ENCODE data around the gene RAB11FIP4. TPM values are rescaled to one million over a fixed set of nuclear protein-coding genes. Genes with fewer than 3 reads are reported as not detected.
A peak's percentile ranks its signal among the peaks of the same experiment; 100 is the strongest.

RAB11FIP4 gene
- total and polyA plus RNA-seq, 2 donors, result 5.3 to 9.2 TPM

DNA sequence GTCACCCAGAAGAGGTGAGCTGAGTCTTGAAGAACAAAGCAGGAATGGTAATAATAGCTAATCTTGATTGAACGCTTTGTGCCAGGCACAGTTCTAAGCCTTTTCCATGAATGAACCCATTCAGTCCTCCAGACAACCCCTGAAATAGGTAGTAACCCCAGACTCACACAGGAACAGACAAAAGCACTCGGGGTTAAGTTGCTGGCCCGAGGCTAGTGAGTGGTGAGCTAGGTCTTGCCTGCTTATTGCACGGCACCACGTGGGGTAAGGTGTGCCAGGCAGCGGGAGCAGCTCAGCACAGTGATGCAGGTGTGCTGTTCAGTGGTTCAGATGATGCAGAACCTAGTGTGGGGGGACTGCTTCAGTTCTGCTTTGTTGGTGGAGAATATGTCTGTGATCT is 181.6 kb downstream of the RAB11FIP4 start:
- no peaks in the 10 kb centered on the region for H3K4me1 ChIP-seq (ENCODE audit: control insufficient read depth in 2 of 2, insufficient read depth in 2 of 2, low read length in 2 of 2)
- no peak for DNase-seq (ENCODE audit: low read depth in 6 of 9, low spot score in 9 of 9)
- H3K27ac ChIP-seq (ENCODE audit: low read depth in 1 of 2, low read length in 1 of 2), result no peak overlapping the region
- H3K27me3 ChIP-seq (ENCODE audit: control insufficient read depth in 2 of 2, insufficient read depth in 1 of 2, low read length in 1 of 2), result no peaks in the 10 kb centered on the region
- no peaks in the 10 kb centered on the region for H3K36me3 ChIP-seq (ENCODE audit: control insufficient read depth in 2 of 2, insufficient read depth in 2 of 2, low read length in 1 of 2)
- H3K4me3 ChIP-seq (ENCODE audit: low read length in 2 of 2), result no peak overlapping the region
- no peaks in the 10 kb centered on the region for H3K9me3 ChIP-seq (ENCODE audit: control insufficient read depth in 2 of 2, insufficient read depth in 1 of 2, low read length in 1 of 2)
- 96% methylated on average over 6 of the region's 6 CpGs for WGBS

DNA sequence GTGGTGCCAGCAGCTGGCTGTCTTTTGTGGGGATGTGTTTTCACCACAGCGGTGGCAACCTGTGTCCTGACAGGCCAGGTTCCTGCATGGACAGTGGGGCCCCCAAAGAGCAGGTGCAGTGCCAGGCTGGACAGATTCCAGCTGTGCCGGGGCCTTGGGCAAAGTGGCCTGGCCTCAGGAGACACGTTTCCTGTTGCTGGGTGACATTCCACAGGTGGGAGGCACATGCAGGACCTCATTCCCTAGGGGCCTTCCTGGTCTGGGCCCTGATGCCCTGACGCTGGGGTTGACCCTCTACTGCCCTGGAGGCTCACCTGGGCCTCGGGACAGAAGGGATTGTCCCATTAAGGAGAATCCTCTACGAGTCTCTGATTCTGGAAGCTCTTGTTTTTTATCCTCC is 182.4 kb downstream of the RAB11FIP4 start:
- WGBS, result 96% methylated on average over 6 of the region's 6 CpGs

GRCh38 chr17:31574458-31574857 is 183.0 kb downstream of the RAB11FIP4 start:
- no peak for DNase-seq (ENCODE audit: low read depth in 6 of 9, low spot score in 9 of 9)
- H3K36me3 ChIP-seq (ENCODE audit: control insufficient read depth in 2 of 2, insufficient read depth in 2 of 2, low read length in 1 of 2), result no peaks in the 10 kb centered on the region
- no peaks in the 10 kb centered on the region for H3K9me3 ChIP-seq (ENCODE audit: control insufficient read depth in 2 of 2, insufficient read depth in 1 of 2, low read length in 1 of 2)
- WGBS, result 98% methylated on average over 10 of the region's 10 CpGs
- H3K4me3 ChIP-seq (ENCODE audit: low read length in 2 of 2), result no peak overlapping the region
- no peaks in the 10 kb centered on the region for H3K27me3 ChIP-seq (ENCODE audit: control insufficient read depth in 2 of 2, insufficient read depth in 1 of 2, low read length in 1 of 2)
- no peak overlapping the region for H3K27ac ChIP-seq (ENCODE audit: low read depth in 1 of 2, low read length in 1 of 2)
- no peaks in the 10 kb centered on the region for H3K4me1 ChIP-seq (ENCODE audit: control insufficient read depth in 2 of 2, insufficient read depth in 2 of 2, low read length in 2 of 2)

More for the DNA sequence above, 182.4 kb downstream of the RAB11FIP4 start:
- no peaks in the 10 kb centered on the region for H3K36me3 ChIP-seq (ENCODE audit: control insufficient read depth in 2 of 2, insufficient read depth in 2 of 2, low read length in 1 of 2)
- H3K27me3 ChIP-seq (ENCODE audit: control insufficient read depth in 2 of 2, insufficient read depth in 1 of 2, low read length in 1 of 2), result no peaks in the 10 kb centered on the region
- no peaks in the 10 kb centered on the region for H3K4me1 ChIP-seq (ENCODE audit: control insufficient read depth in 2 of 2, insufficient read depth in 2 of 2, low read length in 2 of 2)
- no peak for DNase-seq (ENCODE audit: low read depth in 6 of 9, low spot score in 9 of 9)
- no peak overlapping the region for H3K4me3 ChIP-seq (ENCODE audit: low read length in 2 of 2)
- H3K9me3 ChIP-seq (ENCODE audit: control insufficient read depth in 2 of 2, insufficient read depth in 1 of 2, low read length in 1 of 2), result no peaks in the 10 kb centered on the region
- no peak overlapping the region for H3K27ac ChIP-seq (ENCODE audit: low read depth in 1 of 2, low read length in 1 of 2)

- 95% methylated on average over 13 of the region's 13 CpGs for whole genome bisulfite sequencing
- DNase-seq (ENCODE audit: low read depth in 6 of 9, low spot score in 9 of 9), result no peak
- no peaks in the 10 kb centered on the region for H3K4me1 ChIP-seq (ENCODE audit: control insufficient read depth in 2 of 2, insufficient read depth in 2 of 2, low read length in 2 of 2)
These were observed 183.6 kb downstream of the RAB11FIP4 start for GRCh38 chr17:31575043-31575442.

DNA sequence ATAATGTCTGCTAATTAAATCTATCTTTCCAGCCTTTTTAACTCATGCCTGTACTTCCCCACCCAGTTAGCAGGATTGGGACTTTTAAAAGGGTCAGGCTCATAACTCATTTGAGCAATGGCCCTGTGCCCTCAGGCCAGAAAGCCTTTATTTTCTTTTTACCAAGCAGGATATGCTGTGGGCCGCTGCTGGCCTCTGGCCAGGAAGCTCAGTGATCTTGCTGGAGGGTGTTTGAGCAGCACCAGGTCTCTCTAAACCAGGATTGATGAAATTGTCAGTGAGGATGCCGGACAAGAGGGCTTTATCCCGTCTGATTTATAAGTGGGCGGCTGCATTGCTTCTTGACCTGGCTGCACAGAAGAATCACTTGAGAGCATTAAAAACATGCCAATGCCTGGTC is 187.8 kb downstream of the RAB11FIP4 start:
- H3K27ac ChIP-seq (ENCODE audit: low read depth in 1 of 2, low read length in 1 of 2), result no peak overlapping the region
- H3K36me3 ChIP-seq (ENCODE audit: control insufficient read depth in 2 of 2, insufficient read depth in 2 of 2, low read length in 1 of 2), result no peaks in the 10 kb centered on the region
- peaks cover 0 to 9% of the 10 kb centered on the region in 2 donors for H3K4me1 ChIP-seq (ENCODE audit: control insufficient read depth in 2 of 2, insufficient read depth in 2 of 2, low read length in 2 of 2)
- DNase-seq (ENCODE audit: low read depth in 6 of 9, low spot score in 9 of 9), result no peak
- WGBS, result 85% methylated on average over 4 of the region's 4 CpGs
- H3K27me3 ChIP-seq (ENCODE audit: control insufficient read depth in 2 of 2, insufficient read depth in 1 of 2, low read length in 1 of 2), result no peaks in the 10 kb centered on the region
- no peak overlapping the region for H3K4me3 ChIP-seq (ENCODE audit: low read length in 2 of 2)
- no peaks in the 10 kb centered on the region for H3K9me3 ChIP-seq (ENCODE audit: control insufficient read depth in 2 of 2, insufficient read depth in 1 of 2, low read length in 1 of 2)

More at GRCh38 chr17:31575043-31575442, 183.6 kb downstream of the RAB11FIP4 start:
- Histone ChIP-seq H3K27ac (ENCODE audit: low read depth in 1 of 2, low read length in 1 of 2) (no peak overlapping the region), H3K36me3 (ENCODE audit: control insufficient read depth in 2 of 2, insufficient read depth in 2 of 2, low read length in 1 of 2) (no peaks in the 10 kb centered on the region), H3K4me3 (ENCODE audit: low read length in 2 of 2) (no peak overlapping the region), H3K27me3 (ENCODE audit: control insufficient read depth in 2 of 2, insufficient read depth in 1 of 2, low read length in 1 of 2) (no peaks in the 10 kb centered on the region), H3K9me3 (ENCODE audit: control insufficient read depth in 2 of 2, insufficient read depth in 1 of 2, low read length in 1 of 2) (no peaks in the 10 kb centered on the region)

DNA sequence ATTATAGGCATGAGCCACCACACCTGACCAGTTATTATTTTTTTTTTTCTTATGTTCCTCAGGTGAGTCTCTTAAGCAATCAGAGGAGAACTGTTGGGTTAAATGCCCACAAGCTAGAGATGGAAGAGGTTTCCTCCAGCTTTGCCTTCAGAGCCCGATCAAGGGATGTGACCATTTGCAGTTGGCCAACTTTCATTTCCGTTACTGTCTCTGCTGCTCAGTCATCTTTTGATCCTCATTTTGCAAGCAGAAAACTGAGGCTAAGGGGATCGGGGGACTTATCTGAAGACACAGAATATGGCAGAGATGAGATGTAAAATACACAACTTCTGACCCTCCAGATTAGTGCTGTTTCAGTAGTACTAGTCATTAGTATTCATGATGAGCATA is 188.8 kb downstream of the RAB11FIP4 start:
- no peaks in the 10 kb centered on the region for H3K9me3 ChIP-seq (ENCODE audit: control insufficient read depth in 2 of 2, insufficient read depth in 1 of 2, low read length in 1 of 2)
- no peak overlapping the region for H3K27ac ChIP-seq (ENCODE audit: low read depth in 1 of 2, low read length in 1 of 2)
- no peak for DNase-seq (ENCODE audit: low read depth in 6 of 9, low spot score in 9 of 9)
- no peaks in the 10 kb centered on the region for H3K36me3 ChIP-seq (ENCODE audit: control insufficient read depth in 2 of 2, insufficient read depth in 2 of 2, low read length in 1 of 2)
- 93% methylated on average over 3 of the region's 3 CpGs for WGBS
- no peaks in the 10 kb centered on the region for H3K27me3 ChIP-seq (ENCODE audit: control insufficient read depth in 2 of 2, insufficient read depth in 1 of 2, low read length in 1 of 2)
- H3K4me1 ChIP-seq (ENCODE audit: control insufficient read depth in 2 of 2, insufficient read depth in 2 of 2, low read length in 2 of 2), result peaks cover 0 to 9% of the 10 kb centered on the region in 2 donors
- H3K4me3 ChIP-seq (ENCODE audit: low read length in 2 of 2), result no peak overlapping the region

- Histone ChIP-seq H3K36me3 (ENCODE audit: control insufficient read depth in 2 of 2, insufficient read depth in 2 of 2, low read length in 1 of 2) (no peaks in the 10 kb centered on the region), H3K4me1 (ENCODE audit: control insufficient read depth in 2 of 2, insufficient read depth in 2 of 2, low read length in 2 of 2) (peaks cover 0 to 9% of the 10 kb centered on the region in 2 donors), H3K9me3 (ENCODE audit: control insufficient read depth in 2 of 2, insufficient read depth in 1 of 2, low read length in 1 of 2) (no peaks in the 10 kb centered on the region), H3K4me3 (ENCODE audit: low read length in 2 of 2) (no peak overlapping the region), H3K27me3 (ENCODE audit: control insufficient read depth in 2 of 2, insufficient read depth in 1 of 2, low read length in 1 of 2) (no peaks in the 10 kb centered on the region), H3K27ac (ENCODE audit: low read depth in 1 of 2, low read length in 1 of 2) (peak overlapping the region in 1 of 2 donors; percentile 64)
- 72% methylated on average over 16 of the region's 16 CpGs for WGBS
- DNase-seq (ENCODE audit: low read depth in 6 of 9, low spot score in 9 of 9), result no peak
These were observed 189.4 kb downstream of the RAB11FIP4 start for GRCh38 chr17:31580706-31581490.

GRCh38 chr17:31581491-31581890 is 190.0 kb downstream of the RAB11FIP4 start:
- H3K4me1 ChIP-seq (ENCODE audit: control insufficient read depth in 2 of 2, insufficient read depth in 2 of 2, low read length in 2 of 2), result peaks cover 0 to 9% of the 10 kb centered on the region in 2 donors
- H3K36me3 ChIP-seq (ENCODE audit: control insufficient read depth in 2 of 2, insufficient read depth in 2 of 2, low read length in 1 of 2), result no peaks in the 10 kb centered on the region
- H3K9me3 ChIP-seq (ENCODE audit: control insufficient read depth in 2 of 2, insufficient read depth in 1 of 2, low read length in 1 of 2), result no peaks in the 10 kb centered on the region
- no peak for DNase-seq (ENCODE audit: low read depth in 6 of 9, low spot score in 9 of 9)
- no peak overlapping the region for H3K4me3 ChIP-seq (ENCODE audit: low read length in 2 of 2)
- H3K27me3 ChIP-seq (ENCODE audit: control insufficient read depth in 2 of 2, insufficient read depth in 1 of 2, low read length in 1 of 2), result no peaks in the 10 kb centered on the region
- peak overlapping the region in 1 of 2 donors; percentile 64 for H3K27ac ChIP-seq (ENCODE audit: low read depth in 1 of 2, low read length in 1 of 2)
- 96% methylated on average over 4 of the region's 4 CpGs for WGBS

- 57% methylated on average over 8 of the region's 8 CpGs for WGBS
- H3K4me1 ChIP-seq (ENCODE audit: control insufficient read depth in 2 of 2, insufficient read depth in 2 of 2, low read length in 2 of 2), result peaks cover 0 to 9% of the 10 kb centered on the region in 2 donors
- H3K36me3 ChIP-seq (ENCODE audit: control insufficient read depth in 2 of 2, insufficient read depth in 2 of 2, low read length in 1 of 2), result no peaks in the 10 kb centered on the region
- no peaks in the 10 kb centered on the region for H3K27me3 ChIP-seq (ENCODE audit: control insufficient read depth in 2 of 2, insufficient read depth in 1 of 2, low read length in 1 of 2)
- no peak overlapping the region for H3K4me3 ChIP-seq (ENCODE audit: low read length in 2 of 2)
- no peaks in the 10 kb centered on the region for H3K9me3 ChIP-seq (ENCODE audit: control insufficient read depth in 2 of 2, insufficient read depth in 1 of 2, low read length in 1 of 2)
- DNase-seq (ENCODE audit: low read depth in 6 of 9, low spot score in 9 of 9), result no peak
- H3K27ac ChIP-seq (ENCODE audit: low read depth in 1 of 2, low read length in 1 of 2), result peak overlapping the region in 1 of 2 donors; percentile 37
These were observed 190.9 kb downstream of the RAB11FIP4 start for GRCh38 chr17:31582151-31582907.
